Measurements from ENCODE around the gene SVIP.

GRCh38 chr11:22875869-22876473 is 46.4 kb upstream of the SVIP start:
- no peak for TF ChIP-seq EZH2 (IDR thresholded peaks at IDR 0.05; ENCODE audit: low read depth)
- TF ChIP-seq CTCF (conservative IDR thresholded peaks at IDR 0.05), result peak; percentile 87

Measured in PC-9 (cell line).